HL-60 (cell line): ENCODE results near the gene NVL.

Experiments used
- DNase-seq, 2 experiments: peaks; one replicate each; pipeline ENCODE4 v3.0.0-alpha.2; 2010 to 2020; ENCODE audit warnings: low read depth in 1 of 2, low spot score in 1 of 2
- H3K27ac ChIP-seq: fragments of 250-450 bp; sonication (Bioruptor Pico); replicated peaks from 2 replicates; pipeline ENCODE4 v1.5.1; 2020; ENCODE audit warnings: mild to moderate bottlenecking, moderate library complexity
- H3K27me3 ChIP-seq: fragments of 250-450 bp; sonication (Bioruptor Pico); 2 replicates; pipeline ENCODE4 v1.5.1; 2021; ENCODE audit warnings: mild to moderate bottlenecking, moderate library complexity; ENCODE audit not compliant: insufficient read depth, poor library complexity, severe bottlenecking
- H3K4me3 ChIP-seq: replicated peaks from 2 replicates; pipeline ENCODE4 v1.5.1; 2011; ENCODE audit warnings: mild to moderate bottlenecking, control low read depth, low read length; ENCODE audit not compliant: insufficient read depth
- GABPA ChIP-seq: IDR thresholded peaks from 2 replicates; pipeline ENCODE4 v1.6.1; 2012; ENCODE audit warnings: low read depth
- POLR2AphosphoS5 ChIP-seq: IDR thresholded peaks from 2 replicates; pipeline ENCODE4 v1.6.1; 2012; ENCODE audit warnings: low read depth
- SPI1 ChIP-seq: IDR thresholded peaks from 2 replicates; pipeline ENCODE4 v1.6.1; 2012; ENCODE audit warnings: low read depth, mild to moderate bottlenecking, borderline replicate concordance
- TF ChIP-seq, protein P1 (sequence below): IDR thresholded peaks from one replicate; pipeline ENCODE4 v1.5.1; 2011; ENCODE audit warnings: low read length, control low read depth, inconsistent platforms; ENCODE audit not compliant: insufficient read depth
- TF ChIP-seq, protein P2 (sequence below): IDR thresholded peaks from 2 replicates; pipeline ENCODE4 v1.6.1; 2012; ENCODE audit warnings: low read depth; ENCODE audit not compliant: insufficient replicate concordance

NVL gene

GRCh38 chr1:224205438-224205840, 124.5 kb downstream of the NVL start:
- TF ChIP-seq GABPA, result no peak
- TF ChIP-seq SPI1, result peak; percentile 29; the same call in 1 of the 2 replicates
- Histone ChIP-seq H3K27me3 (no peaks in the 10 kb centered on the region), H3K27ac (peak overlapping the region; percentile 40; the same call in 1 of the 2 replicates), H3K4me3 (0 out of 2 replicates have a peak overlapping the region, but pooled peaks have one; percentile 7)
- DNase-seq, result peak; percentile 52 to 77

DNA sequence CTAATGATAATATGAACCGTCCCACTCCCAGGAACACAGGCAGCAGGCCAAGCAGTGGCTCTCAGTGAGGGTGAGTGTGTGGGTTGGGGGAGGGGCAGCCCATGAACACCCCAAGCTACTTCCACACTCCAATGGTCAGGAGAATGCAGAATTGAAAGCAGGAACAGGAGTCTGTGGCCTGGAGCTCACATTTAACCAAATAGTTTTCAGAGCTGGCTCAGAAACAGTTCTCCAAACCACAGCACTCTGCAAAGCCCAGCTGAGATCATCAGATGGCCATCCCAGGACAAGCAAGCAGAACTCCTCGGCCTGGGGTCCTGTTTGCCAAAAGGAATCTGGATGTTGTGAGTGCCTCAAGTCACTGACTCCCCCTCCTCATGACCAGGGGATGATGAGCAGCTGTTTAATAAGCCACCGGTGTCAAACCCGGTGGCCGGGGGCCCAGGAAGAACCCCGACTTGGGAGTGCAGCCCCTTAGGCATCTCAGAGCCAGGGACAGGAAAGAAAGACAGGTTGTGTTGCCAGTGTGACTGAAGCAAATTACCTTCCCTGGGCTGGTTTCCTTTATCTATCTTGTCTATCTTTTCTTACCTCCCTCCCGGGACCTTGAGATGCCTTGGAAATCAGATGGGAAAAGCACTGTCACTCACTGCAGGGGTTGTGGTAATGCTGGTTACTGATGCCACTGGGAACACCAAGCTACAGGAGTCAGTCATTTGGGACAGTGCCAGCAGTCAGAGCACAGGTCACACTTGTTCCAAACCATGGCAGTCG, 126.5 kb downstream of the NVL start:
- H3K27ac ChIP-seq, result no peak overlapping the region
- no peaks in the 10 kb centered on the region for H3K27me3 ChIP-seq
- H3K4me3 ChIP-seq, result no peak overlapping the region
- peak in 1 of 2 experiments; percentile 45 for DNase-seq
- TF ChIP-seq SPI1 (no peak), GABPA (no peak), POLR2AphosphoS5 (no peak)
- TF ChIP-seq, protein P1, sequence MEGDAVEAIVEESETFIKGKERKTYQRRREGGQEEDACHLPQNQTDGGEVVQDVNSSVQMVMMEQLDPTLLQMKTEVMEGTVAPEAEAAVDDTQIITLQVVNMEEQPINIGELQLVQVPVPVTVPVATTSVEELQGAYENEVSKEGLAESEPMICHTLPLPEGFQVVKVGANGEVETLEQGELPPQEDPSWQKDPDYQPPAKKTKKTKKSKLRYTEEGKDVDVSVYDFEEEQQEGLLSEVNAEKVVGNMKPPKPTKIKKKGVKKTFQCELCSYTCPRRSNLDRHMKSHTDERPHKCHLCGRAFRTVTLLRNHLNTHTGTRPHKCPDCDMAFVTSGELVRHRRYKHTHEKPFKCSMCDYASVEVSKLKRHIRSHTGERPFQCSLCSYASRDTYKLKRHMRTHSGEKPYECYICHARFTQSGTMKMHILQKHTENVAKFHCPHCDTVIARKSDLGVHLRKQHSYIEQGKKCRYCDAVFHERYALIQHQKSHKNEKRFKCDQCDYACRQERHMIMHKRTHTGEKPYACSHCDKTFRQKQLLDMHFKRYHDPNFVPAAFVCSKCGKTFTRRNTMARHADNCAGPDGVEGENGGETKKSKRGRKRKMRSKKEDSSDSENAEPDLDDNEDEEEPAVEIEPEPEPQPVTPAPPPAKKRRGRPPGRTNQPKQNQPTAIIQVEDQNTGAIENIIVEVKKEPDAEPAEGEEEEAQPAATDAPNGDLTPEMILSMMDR, result no peak
- TF ChIP-seq, protein P2, sequence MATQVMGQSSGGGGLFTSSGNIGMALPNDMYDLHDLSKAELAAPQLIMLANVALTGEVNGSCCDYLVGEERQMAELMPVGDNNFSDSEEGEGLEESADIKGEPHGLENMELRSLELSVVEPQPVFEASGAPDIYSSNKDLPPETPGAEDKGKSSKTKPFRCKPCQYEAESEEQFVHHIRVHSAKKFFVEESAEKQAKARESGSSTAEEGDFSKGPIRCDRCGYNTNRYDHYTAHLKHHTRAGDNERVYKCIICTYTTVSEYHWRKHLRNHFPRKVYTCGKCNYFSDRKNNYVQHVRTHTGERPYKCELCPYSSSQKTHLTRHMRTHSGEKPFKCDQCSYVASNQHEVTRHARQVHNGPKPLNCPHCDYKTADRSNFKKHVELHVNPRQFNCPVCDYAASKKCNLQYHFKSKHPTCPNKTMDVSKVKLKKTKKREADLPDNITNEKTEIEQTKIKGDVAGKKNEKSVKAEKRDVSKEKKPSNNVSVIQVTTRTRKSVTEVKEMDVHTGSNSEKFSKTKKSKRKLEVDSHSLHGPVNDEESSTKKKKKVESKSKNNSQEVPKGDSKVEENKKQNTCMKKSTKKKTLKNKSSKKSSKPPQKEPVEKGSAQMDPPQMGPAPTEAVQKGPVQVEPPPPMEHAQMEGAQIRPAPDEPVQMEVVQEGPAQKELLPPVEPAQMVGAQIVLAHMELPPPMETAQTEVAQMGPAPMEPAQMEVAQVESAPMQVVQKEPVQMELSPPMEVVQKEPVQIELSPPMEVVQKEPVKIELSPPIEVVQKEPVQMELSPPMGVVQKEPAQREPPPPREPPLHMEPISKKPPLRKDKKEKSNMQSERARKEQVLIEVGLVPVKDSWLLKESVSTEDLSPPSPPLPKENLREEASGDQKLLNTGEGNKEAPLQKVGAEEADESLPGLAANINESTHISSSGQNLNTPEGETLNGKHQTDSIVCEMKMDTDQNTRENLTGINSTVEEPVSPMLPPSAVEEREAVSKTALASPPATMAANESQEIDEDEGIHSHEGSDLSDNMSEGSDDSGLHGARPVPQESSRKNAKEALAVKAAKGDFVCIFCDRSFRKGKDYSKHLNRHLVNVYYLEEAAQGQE, result no peak

GRCh38 chr1:224201853-224202252, 128.1 kb downstream of the NVL start:
- no peak overlapping the region for H3K4me3 ChIP-seq
- DNase-seq, result no peak
- no peaks in the 10 kb centered on the region for H3K27me3 ChIP-seq
- H3K27ac ChIP-seq, result no peak overlapping the region
- TF ChIP-seq, protein P1, result no peak
- no peak for TF ChIP-seq SPI1
- no peak for TF ChIP-seq GABPA

DNA sequence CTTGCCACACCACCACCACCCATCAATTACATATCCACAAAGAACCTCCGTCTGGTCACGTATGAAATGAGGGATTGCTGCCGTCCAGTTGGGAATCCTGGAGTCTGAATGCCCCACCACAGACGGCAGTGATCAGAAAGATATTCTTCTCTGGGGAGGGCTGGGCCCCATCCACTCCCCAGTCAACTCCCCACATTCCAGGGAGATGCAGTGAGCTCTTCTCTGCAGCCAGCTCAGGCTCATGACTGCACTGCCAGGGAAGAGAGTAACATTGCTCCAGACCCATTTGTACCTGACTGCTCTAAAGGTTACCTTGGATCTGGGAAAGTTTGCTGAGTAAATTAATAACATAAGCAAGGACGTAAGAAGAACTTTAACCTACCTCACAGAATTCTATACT, 128.6 kb downstream of the NVL start:
- DNase-seq, result no peak
- Histone ChIP-seq H3K27me3 (no peaks in the 10 kb centered on the region), H3K27ac (no peak overlapping the region), H3K4me3 (no peak overlapping the region)
- TF ChIP-seq, protein P1, result no peak
- TF ChIP-seq, protein P2, result no peak
- TF ChIP-seq SPI1 (no peak), GABPA (no peak), POLR2AphosphoS5 (no peak)
